Measurements from ENCODE around the gene PRR30.

- no peak for TF ChIP-seq CTCF (IDR thresholded peaks at IDR 0.05)
- TF ChIP-seq POLR2A (IDR thresholded peaks at IDR 0.05), result no peak
Measured at GRCh38 chr2:27152102-27152795, 13.0 kb upstream of the PRR30 start.
